SKM-1 treated with dmso at 0.1 percent for 144 hours (cell line): ENCODE data around the gene DCLK3.

Source experiments
- DNase-seq: peaks from one replicate; lab custom pipeline; 2025; ENCODE audit not compliant: unreplicated experiment; lab: John Stamatoyannopoulos, UW

DCLK3 gene

GRCh38 chr3:36677331-36678007 is 86.9 kb downstream of the DCLK3 start:
- no peak for DNase-seq

GRCh38 chr3:36674816-36675215 is 89.5 kb downstream of the DCLK3 start:
- DNase-seq, result no peak

GRCh38 chr3:36669764-36670163 is 94.6 kb downstream of the DCLK3 start:
- DNase-seq, result no peak

- no peak for DNase-seq
These were observed 98.2 kb downstream of the DCLK3 start for GRCh38 chr3:36666166-36666565.

- no peak for DNase-seq
These were observed 100.6 kb downstream of the DCLK3 start for GRCh38 chr3:36663666-36664291.

GRCh38 chr3:36662626-36663025 is 101.7 kb downstream of the DCLK3 start:
- DNase-seq, result no peak
